Neural cell (in vitro differentiated cells): ENCODE data around the gene KCNJ6. TPM values are rescaled to one million over a fixed set of nuclear protein-coding genes. Genes with fewer than 3 reads are reported as not detected.

Experiments used
- H2AFZ ChIP-seq: fragments of 200-600, 300-800 bp; sonication (generic), shearing (Covaris generic); 2 replicates; pipeline ENCODE4 v1.6.0; 2014; ENCODE audit warnings: low read depth, mild to moderate bottlenecking, antibody characterized with exemption, low read length, moderate library complexity
- H3F3A ChIP-seq: fragments of 200-600 bp; shearing (Covaris generic); 2 replicates; pipeline ENCODE4 v1.6.1; 2016; ENCODE audit warnings: mild to moderate bottlenecking, moderate library complexity, mixed read lengths, antibody characterized with exemption, low read length; ENCODE audit not compliant: insufficient read depth, poor library complexity, severe bottlenecking
- H3K27ac ChIP-seq: fragments of 200-600, 300-800 bp; sonication (generic), shearing (Covaris generic); 2 replicates; pipeline ENCODE4 v1.5.1; 2014; ENCODE audit warnings: mild to moderate bottlenecking, low read length, moderate library complexity
- H3K27me3 ChIP-seq: fragments of 300-800, 200-600 bp; sonication (generic), shearing (Covaris generic); 2 replicates; pipeline ENCODE4 v1.6.0; 2014; ENCODE audit warnings: mild to moderate bottlenecking, low read depth, low read length, moderate library complexity; ENCODE audit not compliant: insufficient read depth
- H3K36me3 ChIP-seq: fragments of 300-800, 200-600 bp; sonication (generic), shearing (Covaris generic); 2 replicates; pipeline ENCODE4 v1.5.1; 2014; ENCODE audit warnings: mild to moderate bottlenecking, antibody characterized with exemption, low read length, moderate library complexity; ENCODE audit not compliant: insufficient read depth
- H3K4me2 ChIP-seq: fragments of 300-800, 200-600 bp; sonication (generic), shearing (Covaris generic); 2 replicates; pipeline ENCODE4 v1.6.0; 2014; ENCODE audit warnings: mild to moderate bottlenecking, low read length
- H3K4me3 ChIP-seq: fragments of 300-800, 200-600 bp; sonication (generic), shearing (Covaris generic); 2 replicates; pipeline ENCODE4 v1.5.1; 2014; ENCODE audit warnings: mild to moderate bottlenecking, low read length, moderate library complexity
- H3K79me2 ChIP-seq: fragments of 200-600 bp; shearing (Covaris generic); replicated peaks from 2 replicates; pipeline ENCODE4 v1.6.0; 2014; ENCODE audit warnings: mild to moderate bottlenecking, low read length, moderate library complexity; ENCODE audit not compliant: insufficient read depth
- H3K9ac ChIP-seq: fragments of 300-800, 200-600 bp; sonication (generic), shearing (Covaris generic); 2 replicates; pipeline ENCODE4 v1.6.1; 2016; ENCODE audit warnings: mild to moderate bottlenecking, low read length, mixed read lengths
- H3K9me2 ChIP-seq: fragments of 200-600 bp; shearing (Covaris generic); 2 replicates; pipeline ENCODE4 v1.6.1; 2016; ENCODE audit warnings: mild to moderate bottlenecking, low read length, mixed read lengths; ENCODE audit not compliant: insufficient read depth
- H3K9me3 ChIP-seq: fragments of 200-600, 300-800 bp; sonication (generic), shearing (Covaris generic); 2 replicates; pipeline ENCODE4 v1.6.1; 2016; ENCODE audit warnings: mild to moderate bottlenecking, mixed run types, low read length, moderate library complexity, mixed read lengths
- H4K20me1 ChIP-seq: fragments of 200-600 bp; shearing (Covaris generic); 2 replicates; pipeline ENCODE4 v1.6.1; 2016; ENCODE audit warnings: mild to moderate bottlenecking, mixed run types; ENCODE audit not compliant: insufficient read depth
- CTCF ChIP-seq: fragments of 450-650 bp; IDR thresholded peaks from 2 replicates; pipeline ENCODE4 v1.5.1; 2014; ENCODE audit warnings: antibody characterized with exemption, mild to moderate bottlenecking, moderate library complexity; ENCODE audit not compliant: poor library complexity, severe bottlenecking
- EP300 ChIP-seq: fragments of 450-650 bp; conservative IDR thresholded peaks from 2 replicates; pipeline ENCODE4 v1.6.1; 2014; ENCODE audit warnings: antibody characterized with exemption, mild to moderate bottlenecking, moderate library complexity; ENCODE audit not compliant: poor library complexity, severe bottlenecking
- EZH2 ChIP-seq: fragments of 200-600, 300-800 bp; shearing (Covaris generic), sonication (generic); IDR thresholded peaks from 2 replicates; pipeline ENCODE4 v1.6.1; 2014; ENCODE audit warnings: antibody characterized with exemption, low read length, borderline replicate concordance, mild to moderate bottlenecking; ENCODE audit not compliant: insufficient read depth, poor library complexity, severe bottlenecking
- MXI1 ChIP-seq: fragments of 450-650 bp; conservative IDR thresholded peaks from 2 replicates; pipeline ENCODE4 v1.6.1; 2014; ENCODE audit warnings: antibody characterized with exemption, mild to moderate bottlenecking; ENCODE audit not compliant: poor library complexity, severe bottlenecking
- POLR2AphosphoS5 ChIP-seq: IDR thresholded peaks from 2 replicates; pipeline ENCODE4 v1.6.1; 2012
- RAD21 ChIP-seq: fragments of 450-650 bp; conservative IDR thresholded peaks from 2 replicates; pipeline ENCODE4 v1.6.1; 2014; ENCODE audit warnings: antibody characterized with exemption, mild to moderate bottlenecking, moderate library complexity
- REST ChIP-seq: IDR thresholded peaks from 2 replicates; pipeline ENCODE4 v1.6.1; 2012; ENCODE audit warnings: borderline replicate concordance
- SMC3 ChIP-seq: fragments of 450-650 bp; conservative IDR thresholded peaks from 2 replicates; pipeline ENCODE4 v1.6.1; 2014; ENCODE audit warnings: antibody characterized with exemption, mild to moderate bottlenecking, moderate library complexity; ENCODE audit not compliant: poor library complexity
- TAF1 ChIP-seq: IDR thresholded peaks from 2 replicates; pipeline ENCODE4 v1.6.1; 2012; ENCODE audit warnings: low read depth
- polyA plus RNA-seq: library from polyadenylated mRNA; depleted of rRNA; stranded (reverse); fragments of >200 nt; gene quantifications from 2 replicates; pipeline ENCODE4 v1.2.3, GENCODE V29; 2014

KCNJ6 gene
- polyA plus RNA-seq, 1 donor from 2014 or later, result 1.7 TPM

DNA sequence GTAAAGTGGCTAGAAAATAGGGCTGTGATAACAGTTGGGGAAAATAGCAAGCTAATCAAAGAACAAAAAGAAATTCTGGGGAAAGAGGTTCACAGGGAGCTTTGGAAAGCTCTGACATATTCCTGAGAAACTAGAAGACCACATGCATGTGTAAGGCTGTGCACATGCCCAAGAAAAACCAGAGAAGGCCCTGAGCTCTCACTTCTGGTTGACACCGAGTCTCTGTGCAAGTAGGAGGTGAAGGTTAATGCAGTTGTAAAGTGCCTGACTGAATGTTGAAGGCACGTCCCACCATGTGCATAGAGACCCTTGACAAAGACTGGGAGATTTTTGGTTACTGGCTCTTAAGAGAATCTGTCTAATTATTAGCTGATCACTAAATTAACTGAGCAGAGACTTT, 288.7 kb downstream of the KCNJ6 start:
- Histone ChIP-seq H3K9ac (no peak overlapping the region), H4K20me1 (no peaks in the 10 kb centered on the region), H3K27ac (no peak overlapping the region), H3K79me2 (no peaks in the 10 kb centered on the region), H3K27me3 (no peaks in the 10 kb centered on the region), H3K9me3 (no peaks in the 10 kb centered on the region), H3K4me2 (no peak overlapping the region), H3K9me2 (no peaks in the 10 kb centered on the region), H3F3A (no peaks in the 10 kb centered on the region), H3K36me3 (no peaks in the 10 kb centered on the region), H2AFZ (no peak overlapping the region), H3K4me3 (no peak overlapping the region)
- TF ChIP-seq POLR2AphosphoS5 (no peak), CTCF (no peak), MXI1 (no peak), SMC3 (no peak)

DNA sequence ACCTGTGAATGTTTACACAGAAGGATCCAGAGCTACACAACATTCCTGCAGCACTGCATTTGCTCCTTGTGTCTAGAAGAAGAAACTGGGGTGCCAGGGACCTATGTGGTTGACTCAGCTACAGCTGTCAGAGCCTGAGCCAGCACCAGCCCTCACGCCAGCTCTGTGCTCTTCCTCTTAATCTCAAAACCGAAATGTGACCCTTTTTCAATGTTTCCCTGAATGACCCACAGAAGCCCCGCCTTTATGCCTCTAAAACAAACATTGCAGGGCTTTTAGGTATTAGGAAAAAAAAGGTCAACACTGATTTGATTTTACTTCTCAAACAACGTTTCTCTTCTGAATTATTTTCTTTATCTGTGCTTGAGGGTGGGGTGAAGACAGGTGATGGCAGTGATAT, 289.2 kb downstream of the KCNJ6 start:
- Histone ChIP-seq H3K27ac (no peak overlapping the region), H3F3A (no peaks in the 10 kb centered on the region), H3K4me3 (no peak overlapping the region), H2AFZ (no peak overlapping the region), H3K4me2 (no peak overlapping the region), H3K9ac (no peak overlapping the region), H3K9me2 (no peaks in the 10 kb centered on the region), H3K79me2 (no peaks in the 10 kb centered on the region), H3K9me3 (no peaks in the 10 kb centered on the region), H4K20me1 (no peaks in the 10 kb centered on the region), H3K27me3 (no peaks in the 10 kb centered on the region), H3K36me3 (no peaks in the 10 kb centered on the region)
- TF ChIP-seq REST (no peak), CTCF (no peak), EZH2 (no peak), SMC3 (no peak), POLR2AphosphoS5 (no peak), TAF1 (no peak), EP300 (no peak), RAD21 (no peak), MXI1 (no peak)
